HUES6 (cell line): Measurements from ENCODE around the gene NOMO2.
"Not testable (repeated sequence)": the region's sequence is repeated elsewhere in the genome, so short reads cannot be mapped to it uniquely, and the experiment has no call there.

ENCODE experiments used
- H3K27ac ChIP-seq: 2 replicates; pipeline ENCODE4 v1.7.0; 2013; ENCODE audit warnings: low read depth, mild to moderate bottlenecking, low read length, inconsistent platforms
- H3K27me3 ChIP-seq: 2 replicates; pipeline ENCODE4 v1.6.1; 2013; ENCODE audit warnings: low read length; ENCODE audit not compliant: control insufficient read depth, insufficient read depth
- H3K36me3 ChIP-seq: 2 replicates; pipeline ENCODE4 v1.6.1; 2013; ENCODE audit warnings: low read length; ENCODE audit not compliant: control insufficient read depth, insufficient read depth
- H3K4me1 ChIP-seq: 2 replicates; pipeline ENCODE4 v1.6.1; 2013; ENCODE audit warnings: low read length; ENCODE audit not compliant: control insufficient read depth, insufficient read depth
- H3K4me3 ChIP-seq: 2 replicates; pipeline ENCODE4 v1.5.1; 2013; ENCODE audit warnings: low read depth, low read length
- H3K9ac ChIP-seq: one replicate; pipeline ENCODE4 v1.6.1; 2013; ENCODE audit warnings: mild to moderate bottlenecking, low read length
- H3K9me3 ChIP-seq: 2 replicates; pipeline ENCODE4 v1.6.1; 2013; ENCODE audit warnings: low read depth, low read length; ENCODE audit not compliant: control insufficient read depth, insufficient read depth

The NOMO2 gene

DNA sequence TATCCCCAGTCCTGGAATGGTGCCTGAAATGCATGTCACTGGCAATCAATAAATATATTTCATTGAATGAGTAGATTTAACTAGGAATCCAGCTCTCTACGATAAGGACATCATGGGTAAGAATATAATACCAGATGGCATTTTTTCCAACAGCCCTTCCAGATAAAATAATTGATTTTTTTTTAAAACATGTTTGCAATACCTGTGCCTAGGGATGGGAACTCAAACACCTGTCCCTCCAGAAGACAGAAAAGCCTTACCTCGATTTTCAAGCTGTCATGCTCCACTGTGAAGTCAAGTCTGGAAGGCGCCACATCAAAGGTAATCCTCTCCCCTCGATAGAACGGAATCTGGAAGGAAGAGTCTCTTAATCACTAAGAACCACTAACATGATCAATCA lies 20.0 kb downstream of the NOMO2 start:
- H3K36me3 ChIP-seq, H3K27ac ChIP-seq, H3K4me1 ChIP-seq, H3K9me3 ChIP-seq, H3K27me3 ChIP-seq, H3K9ac ChIP-seq, H3K4me3 ChIP-seq: not testable (repeated sequence)

DNA sequence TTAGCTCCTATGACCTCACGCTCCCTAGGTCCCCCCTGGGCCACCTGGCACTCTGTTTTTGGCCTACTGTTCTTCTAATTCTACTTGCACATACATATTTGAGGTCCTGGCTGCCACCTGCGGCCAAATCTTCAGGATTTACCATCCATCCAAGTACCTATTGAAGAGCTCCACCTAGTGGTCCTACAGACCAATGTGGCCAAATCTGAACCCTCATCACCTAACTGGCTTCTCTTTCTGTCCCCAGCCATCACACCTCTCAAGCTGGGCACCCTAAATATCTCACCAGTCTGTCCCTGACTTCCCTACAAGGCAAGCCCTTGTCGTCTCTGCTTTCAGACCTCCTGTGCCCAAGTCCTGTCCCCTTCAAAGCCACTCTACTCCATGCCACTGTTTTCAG lies 24.9 kb downstream of the NOMO2 start:
- not testable (repeated sequence) for H3K4me3 ChIP-seq, H3K4me1 ChIP-seq, H3K27me3 ChIP-seq, H3K27ac ChIP-seq, H3K36me3 ChIP-seq, H3K9me3 ChIP-seq, H3K9ac ChIP-seq

DNA sequence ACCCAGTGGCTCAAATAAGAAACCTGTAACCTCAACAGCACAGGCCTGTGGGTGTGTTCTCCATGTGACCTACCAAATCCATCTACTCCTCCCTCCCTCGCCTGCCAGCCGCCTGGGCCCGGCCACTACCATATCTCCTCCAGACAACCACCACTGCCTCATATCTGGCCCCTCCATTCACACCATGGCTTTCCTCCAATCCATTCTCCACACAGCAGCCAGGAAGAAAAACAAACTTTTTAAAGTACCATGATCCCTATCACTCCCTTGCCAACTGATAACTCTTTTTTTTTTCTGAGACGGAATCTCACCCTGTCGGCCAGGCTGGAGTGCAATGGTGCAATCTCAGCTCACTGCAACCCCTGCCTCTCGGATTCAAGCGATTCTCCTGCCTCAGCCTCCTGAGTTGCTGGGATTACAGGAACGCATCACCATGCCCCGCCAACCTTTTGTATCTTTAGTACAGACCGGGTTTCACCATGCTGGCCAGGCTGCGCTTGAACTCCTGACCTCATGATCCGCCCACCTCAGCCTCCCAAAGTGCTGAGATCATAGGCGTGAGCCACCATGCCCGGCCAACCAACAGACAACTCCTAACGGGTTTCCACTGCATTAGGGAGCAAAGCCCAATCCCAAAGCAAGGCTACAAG lies 26.3 kb downstream of the NOMO2 start:
- H3K27me3 ChIP-seq, H3K36me3 ChIP-seq, H3K9me3 ChIP-seq, H3K4me3 ChIP-seq, H3K4me1 ChIP-seq, H3K27ac ChIP-seq, H3K9ac ChIP-seq: not testable (repeated sequence)

DNA sequence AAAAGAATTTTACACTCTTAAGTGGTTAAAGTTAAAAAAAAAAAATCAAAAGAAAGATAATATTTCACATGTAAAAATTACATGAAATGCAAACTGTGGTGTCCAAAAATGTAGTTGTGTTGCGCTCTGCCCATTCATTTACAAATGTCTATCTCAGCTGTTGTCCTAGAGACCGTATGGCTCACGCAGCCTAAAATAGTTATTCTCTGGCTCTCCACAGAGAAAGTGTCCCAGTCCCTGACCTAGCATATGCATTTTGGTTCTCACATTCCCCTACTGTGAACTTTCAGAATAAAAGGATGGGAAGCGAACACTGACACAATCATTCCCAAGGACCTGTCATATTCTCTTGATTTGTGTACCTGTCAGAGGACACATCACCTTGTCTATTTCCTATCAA lies 27.6 kb downstream of the NOMO2 start:
- H3K9me3 ChIP-seq, H3K27ac ChIP-seq, H3K27me3 ChIP-seq, H3K36me3 ChIP-seq, H3K9ac ChIP-seq, H3K4me1 ChIP-seq, H3K4me3 ChIP-seq: not testable (repeated sequence)

GRCh38 chr16:18531323-18531722 lies 30.6 kb downstream of the NOMO2 start:
- H3K27ac ChIP-seq, H3K27me3 ChIP-seq, H3K36me3 ChIP-seq, H3K4me1 ChIP-seq, H3K9me3 ChIP-seq, H3K4me3 ChIP-seq, H3K9ac ChIP-seq: not testable (repeated sequence)

DNA sequence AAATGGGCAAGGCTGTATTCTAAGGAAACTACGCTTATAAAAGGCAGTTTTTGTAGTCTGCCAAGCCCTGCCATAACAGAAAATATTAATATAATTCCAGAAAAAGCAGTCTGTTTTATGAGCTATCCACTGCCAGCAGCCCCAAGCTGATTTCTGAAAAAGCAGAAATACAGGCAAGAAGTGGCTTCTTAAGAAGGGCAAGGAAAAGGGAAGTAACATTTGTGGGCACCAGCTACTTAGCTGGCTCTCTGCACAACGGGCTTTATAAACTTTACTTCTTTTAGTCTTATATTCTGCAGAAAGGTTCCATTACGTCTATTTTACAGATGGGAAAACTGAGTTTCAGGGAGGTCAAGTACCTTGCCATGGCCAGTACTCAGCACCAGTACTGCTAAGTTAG lies 31.6 kb downstream of the NOMO2 start:
- H3K36me3 ChIP-seq, H3K27ac ChIP-seq, H3K4me1 ChIP-seq, H3K4me3 ChIP-seq, H3K9ac ChIP-seq, H3K9me3 ChIP-seq, H3K27me3 ChIP-seq: not testable (repeated sequence)

GRCh38 chr16:18526547-18526946 lies 35.4 kb downstream of the NOMO2 start:
- not testable (repeated sequence) for H3K9me3 ChIP-seq, H3K9ac ChIP-seq, H3K27me3 ChIP-seq

DNA sequence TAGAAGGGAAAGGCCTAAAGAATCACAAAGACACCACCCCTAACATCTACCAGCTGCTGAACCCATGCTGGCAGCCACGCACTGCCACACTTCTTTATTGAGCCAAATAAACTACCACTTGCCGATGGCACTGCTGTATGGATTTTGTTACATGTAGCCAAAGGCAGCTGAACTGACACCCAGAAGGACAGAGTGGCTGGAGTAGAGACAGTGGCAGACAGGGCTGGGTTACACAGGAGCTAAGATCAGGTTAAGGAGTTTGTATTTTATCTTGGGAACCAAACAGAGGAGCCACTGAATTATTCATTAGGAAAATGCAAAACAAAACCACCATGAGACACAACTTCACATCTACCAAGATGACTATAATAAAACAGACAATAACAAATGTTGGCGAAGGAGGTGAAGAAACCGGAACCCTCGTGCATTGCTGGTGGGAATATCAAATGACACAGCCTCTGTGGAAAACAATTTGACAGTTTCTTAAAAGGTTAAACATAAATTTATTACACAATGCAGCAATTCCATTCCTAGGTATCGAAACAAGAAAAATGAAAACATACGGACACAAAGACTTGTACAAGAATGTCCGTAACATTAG lies 35.9 kb downstream of the NOMO2 start:
- not testable (repeated sequence) for H3K36me3 ChIP-seq, H3K4me3 ChIP-seq, H3K27ac ChIP-seq, H3K9me3 ChIP-seq, H3K9ac ChIP-seq, H3K4me1 ChIP-seq, H3K27me3 ChIP-seq

More at GRCh38 chr16:18526547-18526946, 35.4 kb downstream of the NOMO2 start:
- H3K4me3 ChIP-seq, H3K4me1 ChIP-seq, H3K36me3 ChIP-seq, H3K27ac ChIP-seq: not testable (repeated sequence)

DNA sequence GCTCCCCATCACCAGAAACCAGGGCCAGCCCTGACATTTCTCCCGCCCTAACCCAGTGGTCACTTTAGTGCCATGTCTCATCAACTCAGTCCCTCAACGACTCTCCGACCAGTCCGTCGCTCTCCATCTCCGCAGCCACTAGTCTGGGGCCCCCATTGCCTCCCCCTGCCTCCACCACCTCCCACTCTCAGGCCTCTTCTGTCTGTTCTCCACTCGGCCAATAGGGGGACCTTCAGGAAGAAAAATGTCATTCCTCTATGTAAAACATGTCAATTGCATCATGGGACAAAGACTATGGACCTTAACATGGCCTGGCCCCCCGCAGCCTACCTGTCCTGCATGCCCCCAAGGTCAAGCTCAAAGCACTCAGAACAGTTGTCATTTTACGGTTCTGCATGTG lies 39.3 kb downstream of the NOMO2 start:
- H3K9me3 ChIP-seq, H3K9ac ChIP-seq, H3K36me3 ChIP-seq, H3K4me1 ChIP-seq, H3K27ac ChIP-seq, H3K27me3 ChIP-seq, H3K4me3 ChIP-seq: not testable (repeated sequence)

DNA sequence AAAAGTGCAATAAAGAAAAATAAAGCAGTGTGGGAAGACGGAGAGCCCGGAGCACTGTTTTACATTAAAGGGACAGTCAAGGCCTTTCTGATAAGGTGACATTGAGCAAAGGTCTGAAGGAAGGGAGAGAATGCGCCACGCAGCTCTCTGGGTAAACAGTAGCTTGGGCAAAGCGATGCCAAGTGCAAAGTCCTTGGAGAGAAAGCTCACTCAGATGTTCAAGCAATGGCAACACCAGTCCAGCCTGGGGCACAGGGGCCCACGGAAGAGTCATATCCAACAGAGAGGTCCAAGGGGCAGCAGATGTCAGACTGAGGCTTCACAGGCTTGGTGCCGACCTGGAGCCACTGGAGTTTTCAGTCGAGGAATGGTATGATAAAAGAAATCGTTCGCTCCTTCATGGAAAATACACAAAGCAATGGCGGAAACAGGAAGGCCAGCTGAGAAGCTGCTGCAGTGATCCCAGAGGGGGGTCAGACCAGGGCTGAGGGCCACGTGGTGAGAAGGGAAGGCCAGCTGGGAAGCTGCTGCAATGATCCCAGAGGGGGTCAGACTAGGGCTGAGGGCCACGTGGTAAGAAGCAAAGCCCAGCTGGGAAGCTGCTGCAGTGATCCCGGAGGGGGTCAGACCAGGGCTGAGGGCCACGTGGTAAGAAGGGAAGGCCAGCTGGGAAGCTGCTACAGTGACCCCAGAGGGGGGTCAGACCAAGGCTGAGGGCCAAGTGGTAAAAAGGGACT lies 40.3 kb downstream of the NOMO2 start:
- H3K36me3 ChIP-seq, H3K4me3 ChIP-seq, H3K9me3 ChIP-seq, H3K9ac ChIP-seq, H3K4me1 ChIP-seq, H3K27me3 ChIP-seq, H3K27ac ChIP-seq: not testable (repeated sequence)

GRCh38 chr16:18518536-18519283 lies 43.2 kb downstream of the NOMO2 start:
- not testable (repeated sequence) for H3K4me3 ChIP-seq, H3K4me1 ChIP-seq, H3K9me3 ChIP-seq, H3K27me3 ChIP-seq, H3K36me3 ChIP-seq, H3K27ac ChIP-seq, H3K9ac ChIP-seq
